Uterus (tissue), 4 donors: ENCODE data around the gene SIGLEC10. TPM values are rescaled to one million over a fixed set of nuclear protein-coding genes. Genes with fewer than 3 reads are reported as not detected.
"Not testable (repeated sequence)": the region's sequence is repeated elsewhere in the genome, so short reads cannot be mapped to it uniquely, and the experiment has no call there.

Experiments
- DNase-seq, 2 donors: peaks; one replicate each; pipeline ENCODE4 v3.0.0-alpha.2; 2019 to 2020
- H3K27ac ChIP-seq, 2 donors: fragments of 200-600 bp; sonication (generic); 1 replicate in 1 of 2; 2 replicates in 1 of 2; pipeline ENCODE4 v1.5.1; 2016 to 2018
- H3K27me3 ChIP-seq, 2 donors: fragments of 200-600 bp; sonication (generic); one replicate each; pipeline ENCODE4 v1.5.1; 2018 to 2019; ENCODE audit warnings: control low read depth in 1 of 2
- H3K36me3 ChIP-seq, 2 donors: fragments of 200-600 bp; sonication (generic); one replicate each; pipeline ENCODE4 v1.5.1; 2019; ENCODE audit warnings: control low read depth in 1 of 2
- H3K4me1 ChIP-seq, 2 donors: fragments of 200-600 bp; sonication (generic); one replicate each; pipeline ENCODE4 v1.5.1; 2018 to 2019; ENCODE audit warnings: control low read depth in 1 of 2
- H3K4me3 ChIP-seq, 2 donors: fragments of 200-600 bp; sonication (generic); 1 replicate in 1 of 2; 2 replicates in 1 of 2; pipeline ENCODE4 v1.5.1; 2018 to 2019; ENCODE audit warnings: mild to moderate bottlenecking in 1 of 2
- H3K9me3 ChIP-seq, 2 donors: fragments of 200-600 bp; sonication (generic); one replicate each; pipeline ENCODE4 v1.5.1; 2019; ENCODE audit warnings: control low read depth in 1 of 2
- CTCF ChIP-seq, 4 experiments: fragments of 200-600 bp in 2 of 4; fragments of 450-650 bp in 2 of 4; sonication (generic) in 2 of 4; IDR thresholded peaks; one replicate each; pipeline ENCODE4 v1.5.1; 2016 to 2019; ENCODE audit warnings: antibody characterized with exemption in 4 of 4, mild to moderate bottlenecking in 2 of 4, moderate library complexity in 1 of 4
- POLR2A ChIP-seq, 2 donors: fragments of 450-650 bp; IDR thresholded peaks; one replicate each; pipeline ENCODE4 v1.6.1; 2016; ENCODE audit warnings: antibody characterized with exemption in 2 of 2, mild to moderate bottlenecking in 1 of 2, moderate library complexity in 1 of 2
- intact Hi-C: fragments of 100-400 bp; cut with DNase I; formaldehyde crosslinking; loops from one replicate; pipeline ENCODE4 v1.15.1; 2023; ENCODE audit warnings: low total_unique reads
- total RNA-seq, 4 donors: library from RNA; depleted of rRNA in 3 of 4; stranded (reverse); fragments of >200 nt in 3 of 4; gene quantifications; one replicate each; pipeline versions ENCODE4 v1.1.0 to v1.2.4, GENCODE V29; 2014 to 2023
- donor health status: DM: yes; HTN: yes; CAD: no.

Gene SIGLEC10
- total RNA-seq, 4 donors from 2014 or later = 0.26 to 11.2 (median 1.1) TPM

GRCh38 chr19:51421229-51422052 lies 4.0 kb upstream of the SIGLEC10 start:
- Histone ChIP-seq H3K9me3 (no peaks in the 10 kb centered on the region), H3K4me3 (no peak overlapping the region), H3K4me1 (no peaks in the 10 kb centered on the region), H3K36me3 (no peaks in the 10 kb centered on the region), H3K27me3 (no peaks in the 10 kb centered on the region), H3K27ac (no peak overlapping the region)
- intact Hi-C loops = no loop called here
- TF ChIP-seq POLR2A (IDR thresholded peaks at IDR 0.05) (no peak), CTCF (IDR thresholded peaks at IDR 0.05) (no peak)
- DNase-seq = no peak

- H3K27ac ChIP-seq, intact Hi-C loops, H3K27me3 ChIP-seq, DNase-seq, H3K4me3 ChIP-seq, H3K36me3 ChIP-seq, H3K9me3 ChIP-seq, H3K4me1 ChIP-seq: not testable (repeated sequence)
Measured at GRCh38 chr19:51420511-51420910, 3.1 kb upstream of the SIGLEC10 start.

GRCh38 chr19:51418707-51419106 lies 1.3 kb upstream of the SIGLEC10 start:
- H3K9me3 ChIP-seq = no peaks in the 10 kb centered on the region
- intact Hi-C loops = no loop called here
- no peak for DNase-seq
- H3K27ac ChIP-seq = no peak overlapping the region
- TF ChIP-seq POLR2A (IDR thresholded peaks at IDR 0.05) (no peak), CTCF (IDR thresholded peaks at IDR 0.05) (no peak)
- no peak overlapping the region for H3K4me3 ChIP-seq
- H3K4me1 ChIP-seq = no peaks in the 10 kb centered on the region
- H3K36me3 ChIP-seq = no peaks in the 10 kb centered on the region
- no peaks in the 10 kb centered on the region for H3K27me3 ChIP-seq

GRCh38 chr19:51417810-51418157 lies 342 bp upstream of the SIGLEC10 start:
- Histone ChIP-seq H3K9me3 (no peaks in the 10 kb centered on the region), H3K36me3 (no peaks in the 10 kb centered on the region), H3K4me1 (no peaks in the 10 kb centered on the region), H3K27ac (no peak overlapping the region), H3K4me3 (no peak overlapping the region), H3K27me3 (no peaks in the 10 kb centered on the region)
- intact Hi-C loops = no loop called here
- DNase-seq = no peak
- no peak for TF ChIP-seq CTCF (IDR thresholded peaks at IDR 0.05)
- no peak for TF ChIP-seq POLR2A (IDR thresholded peaks at IDR 0.05)

GRCh38 chr19:51416422-51416821 lies 1.0 kb downstream of the SIGLEC10 start:
- H3K9me3 ChIP-seq, H3K4me1 ChIP-seq, intact Hi-C loops, H3K27me3 ChIP-seq, H3K27ac ChIP-seq, H3K4me3 ChIP-seq, H3K36me3 ChIP-seq, DNase-seq: not testable (repeated sequence)

GRCh38 chr19:51415187-51415586 lies 2.3 kb downstream of the SIGLEC10 start:
- no peak for DNase-seq

More at GRCh38 chr19:51415187-51415586, 2.3 kb downstream of the SIGLEC10 start:
- no peaks in the 10 kb centered on the region for H3K36me3 ChIP-seq
- no peak overlapping the region for H3K4me3 ChIP-seq
- no peaks in the 10 kb centered on the region for H3K9me3 ChIP-seq
- H3K4me1 ChIP-seq = no peaks in the 10 kb centered on the region
- TF ChIP-seq POLR2A (IDR thresholded peaks at IDR 0.05) (no peak), CTCF (IDR thresholded peaks at IDR 0.05) (no peak)
- H3K27ac ChIP-seq = no peak overlapping the region
- intact Hi-C loops = no loop called here
- H3K27me3 ChIP-seq = no peaks in the 10 kb centered on the region
